ENCODE data around the gene DYSF.

DYSF gene

GRCh38 chr2:71605173-71605641, 151.8 kb downstream of the DYSF start:
- DNase-seq = peak; percentile 25

- peak; percentile 27 for DNase-seq
These were observed 152.4 kb downstream of the DYSF start for GRCh38 chr2:71605781-71606241.

- DNase-seq = peak; percentile 22
These were observed 152.9 kb downstream of the DYSF start for GRCh38 chr2:71606244-71606643.

DNA sequence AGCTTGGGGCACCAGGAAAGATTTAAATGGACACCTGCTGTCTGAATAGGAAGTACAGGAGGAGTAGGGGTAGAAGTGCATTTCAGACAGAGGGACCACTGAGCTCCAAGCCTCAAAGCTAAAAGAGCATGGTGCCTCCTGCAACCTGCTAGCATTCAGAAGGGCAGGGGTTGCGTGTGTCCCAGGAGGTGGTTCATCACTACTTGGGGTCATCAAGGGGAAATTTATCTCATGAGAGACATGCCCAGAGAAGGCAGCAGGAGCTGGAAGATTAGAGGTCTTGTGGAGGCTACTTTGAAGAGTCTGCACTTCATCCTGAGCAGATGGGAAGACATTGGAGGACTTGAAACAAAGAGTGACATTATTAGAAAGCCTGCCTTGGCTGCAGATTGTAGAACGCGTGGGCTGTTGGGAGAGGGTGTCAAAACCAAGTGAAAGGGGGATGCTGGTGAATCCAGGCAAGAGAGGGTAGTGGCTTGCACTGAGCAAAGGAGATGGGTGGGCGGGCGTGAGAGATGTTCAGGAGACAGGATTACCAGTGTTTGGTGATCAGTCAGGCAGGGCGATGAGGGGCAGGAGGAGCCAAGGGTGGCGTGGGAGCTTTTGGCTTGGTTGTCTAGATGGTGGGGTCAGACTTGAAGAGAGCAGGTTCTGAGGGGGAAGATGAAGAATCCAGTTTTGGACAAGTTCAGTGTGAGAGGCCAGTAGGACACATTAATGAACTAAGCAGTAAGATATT, 154.0 kb downstream of the DYSF start:
- peak; percentile 47 for DNase-seq

DNA sequence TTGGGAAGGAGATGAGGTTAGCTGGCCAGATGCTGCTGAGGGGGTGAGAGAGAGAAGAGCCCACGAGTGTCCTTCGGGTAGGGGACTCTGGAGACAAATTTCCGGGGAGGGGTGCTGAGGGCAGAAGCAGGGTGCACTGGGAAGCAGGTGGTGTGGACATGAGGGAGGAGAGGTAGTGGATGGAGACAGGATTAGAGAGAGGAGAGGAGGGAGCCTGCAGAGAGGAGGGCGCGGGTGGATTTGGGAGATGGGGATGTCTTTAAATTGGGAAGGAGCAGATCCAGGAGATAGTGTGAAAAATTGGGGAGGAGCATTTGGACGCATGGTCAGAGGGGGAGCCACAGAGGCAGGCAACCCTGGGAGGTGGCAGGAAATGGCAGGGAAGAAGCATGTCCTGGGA, 154.7 kb downstream of the DYSF start:
- DNase-seq = peak; percentile 19

DNA sequence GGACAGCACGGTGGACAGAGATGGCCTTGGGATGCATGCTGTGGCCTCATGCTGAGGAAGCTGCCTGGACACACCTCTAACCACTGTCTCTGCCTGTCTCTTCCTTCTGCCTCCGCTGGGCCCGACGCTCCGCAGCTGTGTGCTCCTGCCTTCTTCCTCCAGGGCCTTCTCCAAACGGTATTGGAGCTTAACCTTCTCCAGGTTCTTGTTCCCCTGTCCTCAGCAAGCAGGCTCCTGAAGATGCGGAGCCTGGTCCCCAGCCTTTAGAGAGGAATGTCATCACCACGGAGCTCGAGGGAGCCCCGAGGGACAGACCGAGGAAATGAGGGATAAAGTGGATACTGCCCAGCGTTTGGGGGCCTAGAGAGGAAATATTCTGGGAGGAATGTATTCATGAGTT, 155.1 kb downstream of the DYSF start:
- peak; percentile 19 for DNase-seq

DNA sequence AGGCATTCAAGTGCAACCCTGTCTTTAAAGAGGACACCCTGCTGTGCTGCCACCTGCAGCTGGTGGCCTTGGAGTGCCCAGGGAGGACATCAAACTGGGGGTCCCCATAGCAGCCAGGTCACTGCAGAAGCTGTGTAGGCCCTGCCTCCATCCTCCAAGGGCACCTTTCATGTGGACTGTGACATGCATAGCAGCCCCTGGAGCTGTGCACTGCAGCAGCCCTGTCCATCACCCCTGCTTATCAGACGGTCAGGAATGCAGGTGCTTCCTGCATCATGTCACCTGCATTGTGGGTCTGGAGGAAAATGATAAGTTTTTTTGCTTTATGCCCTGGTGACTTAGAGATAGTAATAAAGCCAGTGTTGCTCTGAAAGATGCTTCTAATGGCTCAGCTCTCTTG, 155.7 kb downstream of the DYSF start:
- DNase-seq = peak; percentile 59

DNA sequence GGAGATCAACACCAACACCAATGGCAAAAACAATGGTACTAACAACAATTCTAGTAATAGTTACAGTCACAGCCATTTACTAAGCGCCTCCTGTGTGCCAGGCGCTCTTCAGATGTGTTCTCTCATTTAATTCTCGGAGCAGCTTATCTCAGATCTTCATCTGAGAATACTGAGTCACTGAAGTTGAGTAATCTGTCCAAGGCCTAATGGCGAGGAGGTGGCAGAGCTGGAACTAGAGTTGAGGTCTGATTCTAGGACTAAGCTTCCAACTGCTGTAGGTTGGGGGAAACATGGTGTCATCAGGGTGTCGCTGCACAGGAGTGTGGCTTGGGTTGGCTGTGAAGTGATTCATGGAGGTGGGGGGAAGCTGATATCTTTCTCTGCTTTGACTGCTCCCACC, 156.1 kb downstream of the DYSF start:
- peak; percentile 22 for DNase-seq

DNA sequence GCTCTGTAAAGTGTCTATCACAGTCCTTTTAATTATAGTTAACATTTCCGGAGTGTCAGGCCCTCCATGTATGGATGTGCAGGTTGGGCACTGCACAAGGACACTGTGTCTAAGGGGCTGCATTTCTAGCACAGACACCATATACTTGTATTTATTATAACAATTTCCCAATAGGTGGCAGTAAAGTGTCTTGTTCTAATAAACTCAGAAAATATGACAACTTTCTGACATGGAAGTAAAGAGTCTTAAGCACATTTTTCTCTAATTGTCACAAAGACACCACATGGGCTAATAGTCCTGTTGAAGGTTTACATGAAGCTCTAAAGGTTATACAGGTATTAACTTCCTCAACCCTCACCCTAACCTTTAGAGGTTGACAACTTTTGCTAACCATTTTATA, 156.6 kb downstream of the DYSF start:
- DNase-seq = no peak

DNA sequence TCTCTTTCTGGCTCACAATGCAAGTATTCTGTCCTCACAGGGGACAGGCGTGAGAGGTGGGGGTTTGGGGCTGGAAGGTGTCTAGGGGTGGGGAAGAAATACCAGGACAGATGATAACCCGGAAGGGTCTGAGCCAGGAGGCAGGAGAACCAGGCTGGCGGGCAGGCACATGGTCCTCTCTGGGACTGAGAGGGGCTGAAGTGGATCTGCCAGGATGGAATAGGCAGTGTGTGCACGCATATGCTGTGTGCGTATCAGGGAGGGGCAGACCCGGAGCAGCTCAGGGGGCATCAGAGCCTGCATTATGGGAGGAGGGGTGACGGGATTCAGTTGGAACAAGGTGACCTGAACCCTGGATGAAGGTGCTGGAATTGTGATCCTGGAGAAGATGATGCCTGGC, 157.3 kb downstream of the DYSF start:
- peak; percentile 50 for DNase-seq

DNA sequence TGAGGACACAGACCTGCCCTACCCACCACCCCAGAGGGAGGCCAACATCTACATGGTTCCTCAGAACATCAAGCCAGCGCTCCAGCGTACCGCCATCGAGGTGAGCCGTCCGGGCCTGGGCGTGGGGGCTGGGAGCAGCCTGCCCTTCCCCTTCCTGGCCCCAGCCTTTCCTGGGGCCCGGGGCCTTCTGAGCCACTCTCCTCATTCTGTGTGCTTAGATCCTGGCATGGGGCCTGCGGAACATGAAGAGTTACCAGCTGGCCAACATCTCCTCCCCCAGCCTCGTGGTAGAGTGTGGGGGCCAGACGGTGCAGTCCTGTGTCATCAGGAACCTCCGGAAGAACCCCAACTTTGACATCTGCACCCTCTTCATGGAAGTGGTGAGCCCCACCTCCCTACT, 157.9 kb downstream of the DYSF start:
- peak; percentile 43 for DNase-seq

- peak; percentile 33 for DNase-seq
These were observed 158.6 kb downstream of the DYSF start for GRCh38 chr2:71611781-71612527.

- DNase-seq = peak; percentile 27
These were observed 159.4 kb downstream of the DYSF start for GRCh38 chr2:71612581-71613402.

DNA sequence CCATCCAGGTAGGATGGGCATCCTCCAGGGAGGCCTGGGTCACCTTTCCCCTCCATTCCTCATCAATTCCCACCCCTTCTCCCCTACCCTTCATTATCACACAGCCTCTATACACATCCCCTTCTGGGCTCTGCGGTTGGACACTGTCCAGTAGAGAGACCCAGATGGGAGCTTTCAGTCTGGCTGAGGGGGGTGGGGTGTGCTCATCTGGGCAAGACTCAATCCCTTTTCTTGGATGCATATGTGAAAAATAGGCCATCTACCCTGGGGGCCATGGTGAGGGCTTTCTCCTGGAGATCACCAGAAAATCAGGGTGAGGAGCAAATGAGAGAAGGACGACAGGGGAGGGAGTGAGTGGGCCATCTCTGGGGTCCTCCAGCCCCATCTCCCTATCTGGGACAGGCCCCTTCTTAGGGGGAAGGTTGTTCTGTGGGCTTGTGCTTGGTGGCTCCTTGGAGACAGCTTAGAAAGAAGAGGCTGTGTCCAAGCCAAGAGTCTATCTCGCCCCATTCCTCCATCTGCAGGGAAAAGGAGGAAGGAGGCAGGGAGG, 160.1 kb downstream of the DYSF start:
- DNase-seq = no peak

DNA sequence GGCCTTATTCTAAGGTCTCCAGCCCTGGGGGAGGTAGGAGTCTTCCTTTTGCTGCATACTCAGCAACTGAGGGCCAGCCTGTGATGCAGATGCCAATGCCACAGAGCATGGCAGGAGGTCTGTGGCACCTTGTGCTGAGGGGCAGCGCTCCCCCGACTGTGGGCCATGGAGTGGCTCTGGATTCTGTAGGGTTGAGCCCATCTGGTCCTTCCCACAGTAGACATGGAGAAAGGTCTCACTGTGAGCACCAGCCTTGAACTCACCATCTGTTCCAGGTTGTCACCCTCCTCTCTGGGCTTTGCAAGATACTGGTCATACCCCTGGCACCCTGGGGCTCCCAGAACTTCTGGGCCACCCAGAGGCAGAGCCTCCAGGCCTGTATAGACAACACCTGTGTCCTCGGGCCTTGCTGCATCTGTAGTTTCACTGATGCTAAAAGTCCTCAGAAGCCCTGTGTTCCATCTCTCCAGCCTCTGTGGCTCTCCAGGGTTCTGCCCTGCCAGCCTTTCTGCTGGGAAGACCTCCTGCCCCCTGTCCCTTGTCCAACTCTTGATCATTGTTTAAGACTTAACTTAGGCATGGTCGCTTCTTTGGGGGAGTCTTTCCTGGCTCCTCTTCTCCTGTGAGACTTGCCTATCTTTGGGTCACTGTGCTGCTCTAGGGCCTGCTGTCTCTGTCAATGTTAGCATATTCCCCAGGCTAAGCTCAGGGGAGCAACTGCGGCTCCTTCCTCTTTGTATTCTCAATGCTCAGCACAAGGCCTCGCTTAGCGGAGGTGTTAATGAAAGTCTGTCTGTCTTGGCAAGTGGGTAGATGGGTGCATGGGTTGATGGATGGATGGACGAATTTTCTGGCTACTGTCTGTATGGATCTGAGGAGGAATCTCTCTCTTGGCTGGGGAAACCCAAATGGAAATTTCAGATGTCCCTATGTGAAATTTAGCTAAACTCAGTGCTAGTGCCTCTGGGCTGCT, 160.9 kb downstream of the DYSF start:
- peak; percentile 41 for DNase-seq

DNA sequence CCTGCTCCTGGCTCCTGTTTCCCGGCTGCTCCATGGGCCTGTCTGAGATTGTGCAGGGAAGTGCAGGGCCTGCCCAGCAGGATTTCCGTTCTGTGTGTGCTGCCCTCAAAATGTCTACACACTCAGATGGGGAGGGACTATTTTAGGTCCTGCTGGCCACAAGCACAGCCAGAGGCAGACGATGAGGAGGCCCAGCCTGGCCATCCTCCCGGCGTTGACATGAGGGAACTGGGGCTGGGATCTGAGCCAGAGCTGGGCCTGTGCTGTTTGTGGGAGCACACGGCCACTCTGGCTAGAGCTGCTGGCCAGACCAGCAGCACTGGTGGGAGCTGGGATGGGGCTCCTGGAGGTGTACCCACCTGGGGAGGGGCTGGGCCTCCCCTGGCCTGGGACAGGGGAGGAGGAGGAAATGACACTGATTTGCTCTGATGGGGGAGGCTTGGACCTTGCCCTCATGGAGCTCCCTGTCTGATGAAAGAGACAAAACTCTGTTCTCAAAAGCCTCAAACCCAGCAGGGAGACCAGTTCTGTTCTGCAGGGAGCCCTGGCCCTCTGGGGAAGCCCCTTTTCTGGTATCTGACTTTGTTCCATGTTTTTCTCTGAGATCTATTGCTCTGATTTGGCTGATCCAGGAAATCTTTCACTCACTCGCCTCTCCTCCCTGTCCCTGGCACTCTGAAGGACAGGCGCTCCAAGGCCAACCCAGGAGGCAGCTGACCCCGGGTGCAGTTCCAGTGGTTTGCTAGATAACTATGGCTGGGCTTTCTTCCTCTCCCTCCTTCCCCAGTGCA, 161.8 kb downstream of the DYSF start:
- peak; percentile 51 for DNase-seq

DNA sequence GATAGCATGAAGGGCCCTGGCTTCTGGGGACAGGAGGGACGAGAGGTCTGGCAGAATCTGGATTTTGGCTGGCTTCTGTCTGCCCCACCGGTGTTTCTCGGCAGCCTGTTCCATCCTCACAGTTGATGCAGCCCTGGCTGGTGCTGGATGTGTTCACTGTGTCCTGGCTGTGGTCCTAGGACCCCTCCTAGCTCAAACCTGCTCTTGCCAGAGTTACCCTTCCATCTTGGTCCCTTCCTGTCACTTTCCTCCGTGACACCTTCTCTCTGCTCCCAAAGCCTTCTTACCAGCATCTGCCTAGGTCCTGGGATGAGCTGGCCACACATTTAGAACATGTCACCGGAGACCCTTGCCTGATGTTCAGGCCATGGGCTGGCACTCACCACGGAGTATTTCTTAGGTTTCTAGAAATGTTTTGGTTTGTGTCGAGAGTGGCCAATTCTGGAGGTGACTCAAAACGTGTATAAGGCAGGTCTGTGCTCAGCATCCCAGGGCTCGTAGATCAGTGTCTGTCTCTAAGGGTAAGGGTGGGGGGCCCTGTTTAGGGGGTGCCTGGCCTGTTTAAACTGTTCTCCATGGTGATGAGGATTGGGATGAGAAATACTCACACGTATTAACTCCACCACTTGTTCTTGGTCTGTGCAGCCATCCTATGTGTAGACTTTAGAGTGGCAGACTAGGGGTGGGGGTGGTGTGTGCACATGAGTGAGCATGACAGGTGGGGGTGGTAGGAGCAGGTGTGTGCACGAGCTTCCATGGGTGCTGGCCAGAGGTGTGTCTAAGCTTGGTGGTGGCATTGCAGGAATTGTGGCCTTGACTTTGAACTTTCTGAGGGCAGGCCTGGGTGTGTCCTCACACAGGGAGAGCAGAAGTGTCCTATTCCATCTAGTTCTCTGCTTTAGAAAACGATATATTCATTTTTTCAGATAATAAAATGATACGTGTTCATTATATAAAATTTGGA, 162.7 kb downstream of the DYSF start:
- DNase-seq = peak; percentile 13

DNA sequence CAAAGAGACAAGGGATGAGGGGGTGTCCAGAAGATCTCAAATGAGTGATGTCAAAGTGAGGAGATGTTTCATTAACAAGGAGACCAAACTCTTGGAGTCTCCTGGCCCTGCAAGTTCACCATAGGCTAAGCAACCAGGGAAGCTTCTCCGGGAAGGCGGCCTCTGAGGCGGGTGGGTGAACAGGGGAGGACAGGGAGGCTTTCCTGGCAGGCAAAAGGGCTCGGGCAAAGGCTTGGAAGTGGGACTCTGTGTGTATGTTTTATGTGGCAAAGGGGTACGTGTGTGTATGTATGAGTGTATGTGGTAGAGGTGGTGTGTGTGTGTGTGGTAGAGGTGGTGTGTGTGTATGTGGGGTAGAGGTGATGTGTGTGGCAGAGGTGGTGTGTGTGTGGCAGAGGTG, 163.9 kb downstream of the DYSF start:
- DNase-seq = peak; percentile 21

DNA sequence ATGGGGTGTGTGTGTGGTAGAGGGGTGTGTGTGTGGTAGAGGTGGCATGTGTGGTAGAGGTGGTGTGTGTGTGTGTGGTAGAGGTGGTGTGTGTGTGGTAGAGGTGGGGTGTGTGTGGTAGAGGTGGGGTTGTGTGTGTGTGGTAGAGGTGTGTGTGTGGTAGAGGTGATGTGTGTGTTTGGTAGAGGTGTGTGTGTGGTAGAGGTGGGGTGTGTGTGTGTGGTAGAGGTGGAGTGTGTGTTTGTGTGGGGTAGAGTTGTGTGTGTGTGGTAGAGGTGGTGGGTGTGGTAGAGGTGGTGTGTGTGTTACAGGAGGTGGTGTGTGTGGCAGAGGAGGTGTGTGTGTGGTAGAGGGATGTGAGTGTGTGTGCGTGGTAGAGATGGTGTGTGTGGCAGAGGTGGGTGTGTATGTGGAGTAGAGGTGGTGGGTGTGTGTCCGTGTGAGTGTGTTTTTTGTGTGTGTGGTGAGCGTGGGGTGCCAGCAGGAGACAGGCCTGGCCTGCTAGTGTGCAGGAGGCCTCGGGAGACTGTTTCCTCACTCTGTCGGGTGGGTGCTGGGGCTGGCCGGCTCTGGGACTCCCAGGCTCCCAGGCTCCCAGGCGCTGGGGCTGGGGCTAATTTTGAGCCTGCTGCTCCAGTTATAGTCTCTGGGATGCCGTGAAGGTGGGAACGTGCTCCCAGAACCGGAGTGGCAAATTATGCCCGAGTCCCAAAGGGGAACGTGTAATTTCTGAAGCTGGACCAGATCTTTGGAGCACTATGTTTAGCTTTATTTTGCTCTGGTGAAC, 165.2 kb downstream of the DYSF start:
- DNase-seq = peak; percentile 37
